GM18508 (cell line): ENCODE results near the gene MYH16.
"Not testable (repeated sequence)": the region's sequence is repeated elsewhere in the genome, so short reads cannot be mapped to it uniquely, and the experiment has no call there.

ENCODE experiments used
- ATAC-seq: cut with Tn5 transposase; IDR thresholded peaks from one replicate; pipeline ENCODE4 v1.9.1; 2021; ENCODE audit warnings: moderate number of reproducible peaks; ENCODE audit not compliant: insufficient read depth, unreplicated experiment

MYH16 gene

DNA sequence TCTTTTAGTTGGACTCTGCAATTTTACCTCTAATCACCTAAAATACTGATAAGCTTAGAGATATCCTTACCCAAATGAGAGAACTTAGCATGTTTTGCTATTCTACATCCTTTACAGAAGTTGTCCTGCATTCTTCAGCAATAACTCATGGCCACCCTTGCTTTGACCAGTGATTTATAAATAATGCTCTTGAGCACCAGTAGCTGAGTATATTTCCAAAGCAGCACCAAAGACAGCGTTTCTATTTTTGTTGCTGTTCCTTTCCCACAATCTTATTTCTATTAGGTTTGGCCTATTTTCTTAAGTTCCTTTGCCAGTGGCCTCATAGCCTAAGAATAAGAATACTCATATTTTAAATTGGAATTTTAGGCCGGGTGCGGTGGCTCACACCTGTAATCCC is 68.0 kb downstream of the MYH16 start:
- ATAC-seq = no peak

DNA sequence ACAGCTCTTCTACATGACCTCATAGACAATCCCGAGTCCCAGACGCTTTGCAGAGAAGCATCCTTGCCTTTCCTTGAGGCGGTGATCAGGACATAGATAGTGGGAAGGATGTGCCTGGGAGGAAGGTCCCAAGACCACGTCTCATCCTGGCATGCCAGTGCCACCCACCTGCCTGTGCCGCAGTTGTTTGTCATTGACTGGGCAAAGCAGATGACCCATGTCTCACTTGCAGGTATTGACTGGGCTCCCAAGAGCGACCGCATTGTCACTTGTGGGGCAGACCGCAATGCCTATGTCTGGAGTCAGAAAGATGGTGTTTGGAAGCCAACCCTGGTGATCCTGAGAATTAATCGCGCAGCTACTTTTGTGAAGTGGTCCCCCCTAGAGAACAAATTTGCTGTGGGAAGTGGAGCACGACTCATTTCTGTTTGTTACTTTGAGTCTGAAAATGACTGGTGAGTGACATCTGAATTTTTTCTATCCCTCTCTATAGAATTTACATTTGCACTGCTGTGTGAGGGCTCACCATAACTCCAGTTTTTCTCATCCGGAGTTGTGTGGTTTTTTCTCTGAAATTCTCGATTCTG is 71.5 kb downstream of the MYH16 start:
- no peak for ATAC-seq

DNA sequence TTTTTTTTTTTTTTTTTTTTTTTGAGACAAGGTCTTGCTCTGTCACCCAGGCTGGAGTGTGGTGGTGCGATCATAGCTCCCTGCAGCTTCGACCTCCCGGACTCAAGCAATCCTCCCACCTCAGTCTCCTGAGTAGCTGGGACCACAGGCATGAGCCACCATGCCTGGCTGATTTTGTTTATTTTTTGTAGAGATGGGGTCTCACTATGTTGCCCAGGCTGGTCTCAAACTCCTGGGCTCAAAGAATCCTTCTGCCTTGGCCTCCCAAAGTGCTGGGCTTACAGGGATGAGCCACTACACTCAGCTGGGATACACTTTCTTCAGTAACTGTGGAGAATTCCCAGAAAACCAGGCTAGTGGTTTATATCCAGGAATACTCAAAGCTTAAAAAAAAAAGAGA is 78.0 kb downstream of the MYH16 start:
- ATAC-seq = not testable (repeated sequence)

DNA sequence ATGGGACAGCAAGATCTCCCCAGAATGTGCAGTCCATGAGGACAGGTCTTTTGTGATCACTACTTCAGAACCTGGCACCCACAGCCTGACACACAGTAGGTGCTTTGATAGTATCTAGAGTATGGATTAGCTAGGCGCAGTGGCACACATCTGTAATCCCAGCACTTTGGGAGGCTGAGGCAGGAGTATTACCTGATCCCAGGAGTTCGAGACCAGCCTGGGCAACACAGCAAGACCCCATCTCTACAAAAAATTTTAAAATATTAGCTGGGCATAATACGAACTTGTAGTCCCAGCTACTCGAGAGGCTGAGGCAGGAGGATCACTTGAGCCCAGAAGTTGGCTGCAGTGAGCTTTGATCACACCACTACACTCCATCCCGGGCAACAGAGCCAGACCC is 79.6 kb downstream of the MYH16 start:
- ATAC-seq = no peak

GRCh38 chr7:99355098-99355497 is 82.5 kb downstream of the MYH16 start:
- no peak for ATAC-seq

GRCh38 chr7:99357701-99358490 is 85.3 kb downstream of the MYH16 start:
- no peak for ATAC-seq

DNA sequence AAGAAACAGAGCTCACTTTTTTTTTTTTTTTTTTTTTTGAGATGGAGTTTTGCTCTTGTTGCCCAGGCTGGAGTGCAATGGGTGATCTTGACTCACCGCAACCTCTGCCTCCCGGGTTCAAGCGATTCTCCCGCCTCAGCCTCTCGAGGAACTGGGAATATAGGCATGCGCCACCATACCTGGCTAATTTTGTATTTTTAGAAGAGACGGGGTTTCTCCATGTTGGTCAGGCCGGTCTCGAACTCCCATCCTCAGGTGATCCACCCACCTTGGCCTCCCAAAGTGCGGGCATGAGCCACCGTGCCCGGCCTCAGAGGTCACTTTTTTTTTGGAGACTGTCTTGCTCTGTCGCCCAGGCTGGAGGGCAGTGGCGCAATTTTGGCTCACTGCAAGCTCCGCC is 85.9 kb downstream of the MYH16 start:
- not testable (repeated sequence) for ATAC-seq

DNA sequence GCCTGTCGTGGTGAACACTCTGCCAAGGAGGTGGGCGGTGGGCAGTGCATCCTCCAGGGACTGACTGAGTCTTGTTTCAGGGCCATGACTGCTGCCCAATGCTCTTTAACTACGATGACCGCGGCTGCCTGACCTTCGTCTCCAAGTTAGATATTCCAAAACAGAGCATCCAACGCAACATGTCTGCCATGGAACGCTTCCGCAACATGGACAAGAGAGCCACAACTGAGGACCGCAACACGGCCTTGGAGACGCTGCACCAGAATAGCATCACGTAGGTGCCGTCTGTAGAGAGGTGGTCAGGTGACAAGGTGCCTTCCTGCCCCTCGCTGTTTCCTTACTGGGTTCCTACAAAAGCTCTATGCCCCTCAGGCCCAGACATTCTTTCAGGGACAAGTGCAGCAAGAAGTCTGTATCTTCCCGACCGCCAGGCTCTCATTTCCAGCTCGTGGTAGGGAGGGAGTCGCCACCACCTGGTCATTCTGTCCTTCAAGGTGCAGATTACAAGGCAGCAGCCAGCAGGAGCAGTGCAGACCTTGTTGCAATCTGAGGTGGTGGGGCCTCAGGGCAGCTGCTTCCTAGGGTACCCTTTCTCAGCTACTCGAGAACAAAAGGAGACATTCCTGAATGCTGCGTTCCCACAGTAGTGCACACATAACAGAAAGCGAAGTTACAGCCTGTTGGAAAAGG is 87.0 kb downstream of the MYH16 start:
- ATAC-seq = no peak
